Tibial nerve (tissue), 4 donors: ENCODE data around the gene USP3. TPM values are rescaled to one million over a fixed set of nuclear protein-coding genes. Genes with fewer than 3 reads are reported as not detected.

ENCODE experiments used
- DNase-seq, 2 donors: peaks; one replicate each; pipeline ENCODE4 v3.0.0-alpha.2; 2019; ENCODE audit warnings: low spot score in 2 of 2
- H3K27ac ChIP-seq, 4 donors: fragments of 200-600 bp; sonication (generic) in 3 of 4; one replicate each; pipeline ENCODE4 v1.5.1; 2017 to 2019; ENCODE audit warnings: mild to moderate bottlenecking in 1 of 4
- H3K27me3 ChIP-seq, 2 donors: fragments of 200-600 bp; sonication (generic) in 1 of 2; one replicate each; pipeline versions ENCODE4 v1.5.1 to v1.6.0; 2017 to 2019
- H3K36me3 ChIP-seq, 3 donors: fragments of 200-600 bp; sonication (generic); one replicate each; pipeline ENCODE4 v1.5.1; 2018 to 2019
- H3K4me1 ChIP-seq, 4 donors: fragments of 200-600 bp; sonication (generic) in 3 of 4; one replicate each; pipeline ENCODE4 v1.5.1; 2017 to 2019
- H3K4me3 ChIP-seq, 4 donors: fragments of 200-600 bp; sonication (generic) in 3 of 4; one replicate each; pipeline ENCODE4 v1.5.1; 2017 to 2019; ENCODE audit warnings: mild to moderate bottlenecking in 1 of 4, moderate library complexity in 1 of 4
- H3K9me3 ChIP-seq, 4 donors: fragments of 200-600 bp; sonication (generic) in 3 of 4; one replicate each; pipeline ENCODE4 v1.5.1; 2017 to 2019
- CTCF ChIP-seq, 5 experiments: fragments of 200-600 bp in 3 of 5; fragments of 450-650 bp in 2 of 5; sonication (generic) in 3 of 5; IDR thresholded peaks; one replicate each; pipeline ENCODE4 v1.5.1; 2016 to 2019; ENCODE audit warnings: antibody characterized with exemption in 5 of 5, mild to moderate bottlenecking in 3 of 5, moderate library complexity in 2 of 5
- EP300 ChIP-seq, 2 donors: sonication (generic); formaldehyde crosslinking; IDR thresholded peaks; one replicate each; pipeline ENCODE4 v1.6.1; 2017; ENCODE audit warnings: antibody characterized with exemption in 2 of 2, mild to moderate bottlenecking in 1 of 2
- POLR2A ChIP-seq, 2 donors: fragments of 450-650 bp; IDR thresholded peaks; one replicate each; pipeline ENCODE4 v1.6.1; 2017; ENCODE audit warnings: antibody characterized with exemption in 2 of 2, mild to moderate bottlenecking in 2 of 2, moderate library complexity in 2 of 2
- WGBS, 2 donors: methylation state at CpG; one replicate each; pipeline ENCODE4 v1.1.5; 2018; 5-methylcytosine and 5-hydroxymethylcytosine counted together
- total RNA-seq, 4 donors: library from RNA; depleted of rRNA; stranded (reverse); fragments of >200 nt; gene quantifications; one replicate each; pipeline ENCODE4 v1.1.0, GENCODE V29; 2016

Gene USP3
- total RNA-seq, 4 donors from 2014 or later = 32.8 to 47.3 (median 38.3) TPM

- no peaks in the 10 kb centered on the region for H3K27me3 ChIP-seq
- H3K4me3 ChIP-seq = no peak overlapping the region
- H3K27ac ChIP-seq = no peak overlapping the region
- DNase-seq = no peak
- 72 to 76% methylated on average over 2 of the region's 2 CpGs for WGBS, 2 donors
- H3K36me3 ChIP-seq = peaks cover 0 to 78% (median 6%) of the 10 kb centered on the region in 3 donors
- H3K4me1 ChIP-seq = no peaks in the 10 kb centered on the region
- TF ChIP-seq CTCF (IDR thresholded peaks at IDR 0.05) (no peak), EP300 (IDR thresholded peaks at IDR 0.05) (no peak), POLR2A (IDR thresholded peaks at IDR 0.05) (no peak)
- peaks cover 0 to 6% (median 0%) of the 10 kb centered on the region in 4 donors for H3K9me3 ChIP-seq
Observed at GRCh38 chr15:63587527-63587926, 83.1 kb downstream of the USP3 start.

- TF ChIP-seq POLR2A (IDR thresholded peaks at IDR 0.05) = no peak
- TF ChIP-seq EP300 (IDR thresholded peaks at IDR 0.05) = no peak
- TF ChIP-seq CTCF (IDR thresholded peaks at IDR 0.05) = no peak
- no peaks in the 10 kb centered on the region for H3K4me1 ChIP-seq
- DNase-seq = no peak
- H3K27me3 ChIP-seq = no peaks in the 10 kb centered on the region
- peaks cover 0 to 77% (median 0%) of the 10 kb centered on the region in 3 donors for H3K36me3 ChIP-seq
- no peak overlapping the region for H3K27ac ChIP-seq
- no peak overlapping the region for H3K4me3 ChIP-seq
- H3K9me3 ChIP-seq = peaks cover 0 to 6% (median 0%) of the 10 kb centered on the region in 4 donors
- WGBS, 2 donors = 95 to 98% methylated on average over 6 of the region's 6 CpGs
Observed at GRCh38 chr15:63588826-63589225, 84.4 kb downstream of the USP3 start.

GRCh38 chr15:63593705-63594671 is 89.6 kb downstream of the USP3 start:
- H3K27ac ChIP-seq = no peak overlapping the region
- peaks cover 0 to 57% (median 0%) of the 10 kb centered on the region in 3 donors for H3K36me3 ChIP-seq
- no peak overlapping the region for H3K4me3 ChIP-seq
- H3K27me3 ChIP-seq = no peaks in the 10 kb centered on the region
- H3K9me3 ChIP-seq = no peaks in the 10 kb centered on the region
- TF ChIP-seq CTCF (IDR thresholded peaks at IDR 0.05) = no peak
- TF ChIP-seq EP300 (IDR thresholded peaks at IDR 0.05) = no peak
- no peak for TF ChIP-seq POLR2A (IDR thresholded peaks at IDR 0.05)
- H3K4me1 ChIP-seq = peaks cover 0 to 29% (median 9%) of the 10 kb centered on the region in 4 donors
- DNase-seq = no peak
- 77 to 86% methylated on average over 9 of the region's 9 CpGs for WGBS, 2 donors

- no peak overlapping the region for H3K4me3 ChIP-seq
- no peak for DNase-seq
- H3K9me3 ChIP-seq = no peaks in the 10 kb centered on the region
- H3K36me3 ChIP-seq = peaks cover 0 to 46% (median 0%) of the 10 kb centered on the region in 3 donors
- H3K27ac ChIP-seq = no peak overlapping the region
- peaks cover 0 to 40% (median 14%) of the 10 kb centered on the region in 4 donors for H3K4me1 ChIP-seq
- TF ChIP-seq CTCF (IDR thresholded peaks at IDR 0.05) = no peak
- no peak for TF ChIP-seq EP300 (IDR thresholded peaks at IDR 0.05)
- H3K27me3 ChIP-seq = no peaks in the 10 kb centered on the region
- 74 to 81% methylated on average over 3 of the region's 3 CpGs for WGBS, 2 donors
Observed at GRCh38 chr15:63595065-63595464, 90.7 kb downstream of the USP3 start.

- H3K4me1 ChIP-seq = peaks cover 0 to 42% (median 14%) of the 10 kb centered on the region in 4 donors
- no peaks in the 10 kb centered on the region for H3K9me3 ChIP-seq
- TF ChIP-seq POLR2A (IDR thresholded peaks at IDR 0.05) (no peak), EP300 (IDR thresholded peaks at IDR 0.05) (no peak), CTCF (IDR thresholded peaks at IDR 0.05) (no peak)
- no peaks in the 10 kb centered on the region for H3K27me3 ChIP-seq
- DNase-seq = no peak
- no peak overlapping the region for H3K4me3 ChIP-seq
- H3K36me3 ChIP-seq = peaks cover 0 to 40% (median 0%) of the 10 kb centered on the region in 3 donors
- 80 to 94% methylated on average over 1 of the region's 1 CpG for WGBS, 2 donors
- no peak overlapping the region for H3K27ac ChIP-seq
Observed at GRCh38 chr15:63595688-63596087, 91.3 kb downstream of the USP3 start.
